H1 (cell line): ENCODE data around the gene CDK5RAP2.

Experiments used
- CHD2 ChIP-seq: IDR thresholded peaks from 2 replicates; pipeline ENCODE4 v1.6.1; 2012; ENCODE audit warnings: low read length, improper control_type of control experiment
- EP300 ChIP-seq, 2 experiments: IDR thresholded peaks; 1 replicate in 1 of 2; 2 replicates in 1 of 2; pipeline ENCODE4 v1.6.1; 2011 to 2012; ENCODE audit warnings: low read depth in 2 of 2, low read length in 2 of 2, mild to moderate bottlenecking in 2 of 2, borderline replicate concordance in 1 of 2, inconsistent platforms in 1 of 2, moderate library complexity in 1 of 2
- EZH2 ChIP-seq: fragments of 200-600 bp; sonication (generic); IDR thresholded peaks from 2 replicates; pipeline ENCODE4 v1.7.1; 2012; ENCODE audit warnings: low read depth, mild to moderate bottlenecking, moderate library complexity, low read length, inconsistent platforms; ENCODE audit not compliant: severe bottlenecking
- GABPA ChIP-seq: IDR thresholded peaks from 2 replicates; pipeline ENCODE4 v1.6.1; 2011; ENCODE audit warnings: mild to moderate bottlenecking, low read length, moderate library complexity, borderline replicate concordance; ENCODE audit not compliant: insufficient read depth
- HDAC6 ChIP-seq: IDR thresholded peaks from one replicate; pipeline ENCODE4 v1.7.1; 2012; ENCODE audit warnings: low read depth, mild to moderate bottlenecking, inconsistent platforms, low read length, moderate library complexity
- JUND ChIP-seq: IDR thresholded peaks from 2 replicates; pipeline ENCODE4 v1.6.1; 2011; ENCODE audit warnings: mild to moderate bottlenecking, improper control_type of control experiment, low read length
- MAFK ChIP-seq: IDR thresholded peaks from 2 replicates; pipeline ENCODE4 v1.6.1; 2012; ENCODE audit warnings: low read depth, mild to moderate bottlenecking, improper control_type of control experiment, low read length
- POLR2A ChIP-seq, 2 experiments: IDR thresholded peaks; 1 replicate in 1 of 2; 2 replicates in 1 of 2; pipeline ENCODE4 v1.6.1; 2011; ENCODE audit warnings: low read depth in 2 of 2, low read length in 2 of 2, mild to moderate bottlenecking in 2 of 2; ENCODE audit errors: control extremely low read depth in 1 of 2
- TAF1 ChIP-seq: IDR thresholded peaks from 2 replicates; pipeline ENCODE4 v1.6.1; 2011; ENCODE audit warnings: mild to moderate bottlenecking, low read depth, low read length
- TEAD4 ChIP-seq: IDR thresholded peaks from 2 replicates; pipeline ENCODE4 v1.6.1; 2012; ENCODE audit warnings: low read depth, low read length, inconsistent platforms, mixed read lengths
- TF ChIP-seq, protein P1 (sequence below): IDR thresholded peaks from 2 replicates; pipeline ENCODE4 v1.6.1; 2012; ENCODE audit warnings: inconsistent platforms
- TF ChIP-seq, protein P2 (sequence below), 3 experiments: IDR thresholded peaks; 1 replicate in 2 of 3; 2 replicates in 1 of 3; pipeline versions ENCODE4 v1.5.1 to v1.6.1; 2011; ENCODE audit warnings: low read length in 3 of 3, mild to moderate bottlenecking in 3 of 3, inconsistent platforms in 2 of 3, low read depth in 1 of 3, moderate library complexity in 1 of 3; ENCODE audit not compliant: insufficient read depth in 1 of 3; ENCODE audit errors: control extremely low read depth in 1 of 3
- TF ChIP-seq, protein P3 (sequence below): IDR thresholded peaks from 2 replicates; pipeline ENCODE4 v1.6.1; 2012; ENCODE audit warnings: inconsistent platforms
- TF ChIP-seq, protein P4 (sequence below): IDR thresholded peaks from 2 replicates; pipeline ENCODE4 v1.6.1; 2011; ENCODE audit warnings: low read length, improper control_type of control experiment

DNA sequence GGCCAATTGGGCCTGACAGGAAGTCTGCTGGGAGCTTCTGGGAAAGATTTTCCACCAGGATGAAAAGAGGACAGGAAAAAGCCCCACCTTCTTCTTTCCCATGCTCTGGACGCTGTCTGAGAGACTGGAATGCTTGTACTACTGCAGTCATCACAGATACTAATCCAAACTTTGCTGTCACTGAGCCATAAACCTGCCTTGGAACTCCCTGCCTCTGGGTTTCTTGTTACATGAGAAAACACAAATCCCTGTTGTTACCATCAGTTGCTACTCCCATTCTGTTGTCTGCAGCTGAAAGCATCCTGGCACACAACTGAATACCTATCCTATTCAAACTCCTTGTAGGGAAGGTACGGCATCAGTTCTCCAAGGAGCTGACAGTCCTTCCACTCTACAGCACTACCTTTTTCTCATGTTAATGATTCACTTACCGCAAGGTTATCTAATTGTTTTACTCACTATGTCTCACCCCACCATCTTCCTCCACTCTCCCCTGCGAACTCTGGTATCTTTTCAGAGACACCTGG, 167.5 kb downstream of the CDK5RAP2 start:
- TF ChIP-seq, protein P1, sequence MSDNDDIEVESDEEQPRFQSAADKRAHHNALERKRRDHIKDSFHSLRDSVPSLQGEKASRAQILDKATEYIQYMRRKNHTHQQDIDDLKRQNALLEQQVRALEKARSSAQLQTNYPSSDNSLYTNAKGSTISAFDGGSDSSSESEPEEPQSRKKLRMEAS: no peak
- TF ChIP-seq, protein P2, sequence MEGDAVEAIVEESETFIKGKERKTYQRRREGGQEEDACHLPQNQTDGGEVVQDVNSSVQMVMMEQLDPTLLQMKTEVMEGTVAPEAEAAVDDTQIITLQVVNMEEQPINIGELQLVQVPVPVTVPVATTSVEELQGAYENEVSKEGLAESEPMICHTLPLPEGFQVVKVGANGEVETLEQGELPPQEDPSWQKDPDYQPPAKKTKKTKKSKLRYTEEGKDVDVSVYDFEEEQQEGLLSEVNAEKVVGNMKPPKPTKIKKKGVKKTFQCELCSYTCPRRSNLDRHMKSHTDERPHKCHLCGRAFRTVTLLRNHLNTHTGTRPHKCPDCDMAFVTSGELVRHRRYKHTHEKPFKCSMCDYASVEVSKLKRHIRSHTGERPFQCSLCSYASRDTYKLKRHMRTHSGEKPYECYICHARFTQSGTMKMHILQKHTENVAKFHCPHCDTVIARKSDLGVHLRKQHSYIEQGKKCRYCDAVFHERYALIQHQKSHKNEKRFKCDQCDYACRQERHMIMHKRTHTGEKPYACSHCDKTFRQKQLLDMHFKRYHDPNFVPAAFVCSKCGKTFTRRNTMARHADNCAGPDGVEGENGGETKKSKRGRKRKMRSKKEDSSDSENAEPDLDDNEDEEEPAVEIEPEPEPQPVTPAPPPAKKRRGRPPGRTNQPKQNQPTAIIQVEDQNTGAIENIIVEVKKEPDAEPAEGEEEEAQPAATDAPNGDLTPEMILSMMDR (IDR thresholded peaks at IDR 0.05; ENCODE audit: control extremely low read depth in 1 of 3, insufficient read depth in 1 of 3, low read depth in 1 of 3, low read length in 3 of 3): no peak
- TF ChIP-seq TEAD4: no peak
- no peak for TF ChIP-seq HDAC6
- TF ChIP-seq CHD2: no peak
- no peak for TF ChIP-seq EP300 (IDR thresholded peaks at IDR 0.05; ENCODE audit: borderline replicate concordance in 1 of 2, low read depth in 2 of 2, low read length in 2 of 2)
- no peak for TF ChIP-seq TAF1
- TF ChIP-seq JUND: no peak
- TF ChIP-seq EZH2: no peak
- no peak for TF ChIP-seq GABPA
- TF ChIP-seq POLR2A (IDR thresholded peaks at IDR 0.05; ENCODE audit: control extremely low read depth in 1 of 2, low read depth in 2 of 2, low read length in 2 of 2): no peak
- TF ChIP-seq, protein P3, sequence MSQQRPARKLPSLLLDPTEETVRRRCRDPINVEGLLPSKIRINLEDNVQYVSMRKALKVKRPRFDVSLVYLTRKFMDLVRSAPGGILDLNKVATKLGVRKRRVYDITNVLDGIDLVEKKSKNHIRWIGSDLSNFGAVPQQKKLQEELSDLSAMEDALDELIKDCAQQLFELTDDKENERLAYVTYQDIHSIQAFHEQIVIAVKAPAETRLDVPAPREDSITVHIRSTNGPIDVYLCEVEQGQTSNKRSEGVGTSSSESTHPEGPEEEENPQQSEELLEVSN: no peak
- TF ChIP-seq, protein P4, sequence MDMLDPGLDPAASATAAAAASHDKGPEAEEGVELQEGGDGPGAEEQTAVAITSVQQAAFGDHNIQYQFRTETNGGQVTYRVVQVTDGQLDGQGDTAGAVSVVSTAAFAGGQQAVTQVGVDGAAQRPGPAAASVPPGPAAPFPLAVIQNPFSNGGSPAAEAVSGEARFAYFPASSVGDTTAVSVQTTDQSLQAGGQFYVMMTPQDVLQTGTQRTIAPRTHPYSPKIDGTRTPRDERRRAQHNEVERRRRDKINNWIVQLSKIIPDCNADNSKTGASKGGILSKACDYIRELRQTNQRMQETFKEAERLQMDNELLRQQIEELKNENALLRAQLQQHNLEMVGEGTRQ: peak; percentile 76
- no peak for TF ChIP-seq MAFK
